Stimulated activated CD8-positive, alpha-beta memory T cell treated with anti-CD3 and anti-CD28 coated beads, Interleukin-2, amount 100 ng/mL, for 1 hour (primary cell): ENCODE results near the gene RBM47.
"Not testable (repeated sequence)": the region's sequence is repeated elsewhere in the genome, so short reads cannot be mapped to it uniquely, and the experiment has no call there.

ENCODE experiments used
- DNase-seq, 2 donors: peaks; one replicate each; pipeline ENCODE4 v3.0.0-alpha.2; 2020; ENCODE audit warnings: low read depth in 2 of 2

The RBM47 gene

GRCh38 chr4:40531636-40532023 lies 98.0 kb downstream of the RBM47 start:
- no peak for DNase-seq

- no peak for DNase-seq
Observed at GRCh38 chr4:40530961-40531635, 98.6 kb downstream of the RBM47 start.

- no peak for DNase-seq
Observed at GRCh38 chr4:40526741-40527140, 102.9 kb downstream of the RBM47 start.

GRCh38 chr4:40525752-40526598 lies 103.7 kb downstream of the RBM47 start:
- no peak for DNase-seq

- no peak for DNase-seq
Observed at GRCh38 chr4:40524366-40525041, 105.2 kb downstream of the RBM47 start.

GRCh38 chr4:40523581-40523980 lies 106.1 kb downstream of the RBM47 start:
- DNase-seq, result no peak

GRCh38 chr4:40521957-40522356 lies 107.7 kb downstream of the RBM47 start:
- DNase-seq, result no peak

- DNase-seq, result no peak
Observed at GRCh38 chr4:40520533-40520932, 109.1 kb downstream of the RBM47 start.

GRCh38 chr4:40517081-40517480 lies 112.6 kb downstream of the RBM47 start:
- DNase-seq, result not testable (repeated sequence)

GRCh38 chr4:40516651-40517050 lies 113.0 kb downstream of the RBM47 start:
- no peak for DNase-seq

- no peak for DNase-seq
Observed at GRCh38 chr4:40515398-40516293, 114.0 kb downstream of the RBM47 start.

- no peak for DNase-seq
Observed at GRCh38 chr4:40515037-40515397, 114.6 kb downstream of the RBM47 start.

- DNase-seq, result no peak
Observed at GRCh38 chr4:40514497-40514951, 115.1 kb downstream of the RBM47 start.

GRCh38 chr4:40511036-40511614 lies 118.5 kb downstream of the RBM47 start:
- DNase-seq, result no peak

- DNase-seq, result no peak
Observed at GRCh38 chr4:40507977-40508376, 121.7 kb downstream of the RBM47 start.

GRCh38 chr4:40506492-40506891 lies 123.2 kb downstream of the RBM47 start:
- no peak for DNase-seq

GRCh38 chr4:40506066-40506465 lies 123.6 kb downstream of the RBM47 start:
- no peak for DNase-seq

- DNase-seq, result no peak
Observed at GRCh38 chr4:40502934-40503333, 126.7 kb downstream of the RBM47 start.

GRCh38 chr4:40502220-40502619 lies 127.4 kb downstream of the RBM47 start:
- DNase-seq, result no peak

GRCh38 chr4:40500781-40501180 lies 128.9 kb downstream of the RBM47 start:
- no peak for DNase-seq

- no peak for DNase-seq
Observed at GRCh38 chr4:40493160-40493559, 136.5 kb downstream of the RBM47 start.
